Measurements from ENCODE around the gene MON1A. TPM values are rescaled to one million over a fixed set of nuclear protein-coding genes. Genes with fewer than 3 reads are reported as not detected.

MON1A gene
- total and polyA plus RNA-seq, 2 of the 8 experiments (the other 6 are each of a cell fraction or from before 2014, with no cell fraction given), result 10.3 to 14.1 TPM

GRCh38 chr3:49883998-49884397 lies 45.6 kb downstream of the MON1A start:
- WGBS, 2 experiments (ENCODE audit: extremely low coverage in 1 of 2, insufficient coverage in 1 of 2, insufficient read length in 1 of 2, insufficient replicate concordance in 2 of 2, low coverage in 1 of 2, low lambda C conversion rate in 2 of 2, missing lambda C conversion rate in 1 of 2), result 84% methylated on average over 4 of the region's 4 CpGs; no CpG with 5 or more reads in 1 of the 2 experiments
- no peak overlapping the region for H3K4me3 ChIP-seq (ENCODE audit: extremely low read depth in 1 of 4, insufficient read depth in 2 of 4, low read depth in 3 of 4, low read length in 4 of 4)
- H2BK12ac ChIP-seq (ENCODE audit: low read depth, low read length), result no peak overlapping the region
- ChIA-PET POLR2A (ENCODE audit: partially characterized antibody) (interaction anchor here (0.7 to 16.1 kb wide), 7 partner anchors 8 to 29 kb away, joined by 3 to 149 read pairs (median 4); partner anchors contain the start of genes CAMKV, MST1R and TRAIP), CTCF (ENCODE audit: partially characterized antibody) (interaction anchor here (1.5 to 10.1 kb wide), 6 partner anchors 12 to 43 kb away, joined by 4 to 89 read pairs (median 15); partner anchors contain the start of gene CAMKV)
- TF ChIP-seq TEAD4 (IDR thresholded peaks at IDR 0.05; ENCODE audit: low read depth, low read length) (no peak), POLR2A (IDR thresholded peaks at IDR 0.05; ENCODE audit: control extremely low read depth in 1 of 2, low read depth in 2 of 2, low read length in 2 of 2) (no peak), SUZ12 (IDR thresholded peaks at IDR 0.05; ENCODE audit: low read length) (no peak)
- no peak overlapping the region for H2AK5ac ChIP-seq (ENCODE audit: low read depth, low read length)
- no peak overlapping the region for H3K23ac ChIP-seq (ENCODE audit: insufficient read length)
- H3K36me3 ChIP-seq (ENCODE audit: control insufficient read depth in 2 of 4, insufficient read depth in 4 of 4, low read length in 3 of 4), result no peaks in the 10 kb centered on the region
- H3K27ac ChIP-seq (ENCODE audit: low read depth, low read length), result no peak overlapping the region
- no peak overlapping the region for H2BK120ac ChIP-seq (replicated peaks; ENCODE audit: low read depth, low read length)
- no peak overlapping the region for H3K4me2 ChIP-seq (ENCODE audit: insufficient read depth in 1 of 2, low read depth in 2 of 2, low read length in 2 of 2)
- no peaks in the 10 kb centered on the region for H4K20me1 ChIP-seq (replicated peaks in 1 of 2; ENCODE audit: control insufficient read depth in 1 of 2, insufficient read depth in 2 of 2, low read length in 2 of 2)
- no peak overlapping the region for H3K14ac ChIP-seq (ENCODE audit: insufficient read length)
- H2BK15ac ChIP-seq (ENCODE audit: low read length), result no peak overlapping the region
- no peak overlapping the region for H3K18ac ChIP-seq (ENCODE audit: extremely low read depth, low read length)
- no peak overlapping the region for H4K5ac ChIP-seq (ENCODE audit: insufficient read length, low read depth, low read length)
- H4K8ac ChIP-seq (ENCODE audit: extremely low read depth, insufficient read depth, low read length), result no peak overlapping the region
- H3K79me1 ChIP-seq (ENCODE audit: low read depth, low read length), result no peaks in the 10 kb centered on the region
- H3K9ac ChIP-seq (replicated peaks in 1 of 4; ENCODE audit: extremely low read depth in 1 of 4, low read depth in 3 of 4, low read length in 3 of 4), result no peak overlapping the region
- H2BK5ac ChIP-seq (ENCODE audit: low read depth, low read length), result no peak overlapping the region
- H3K56ac ChIP-seq (replicated peaks; ENCODE audit: insufficient read length, low read depth, low read length), result no peak overlapping the region
- no peaks in the 10 kb centered on the region for H3K9me3 ChIP-seq (ENCODE audit: insufficient read depth in 2 of 2, low read depth in 1 of 2, low read length in 1 of 2)
- no peak overlapping the region for H4K91ac ChIP-seq (replicated peaks; ENCODE audit: insufficient read length, low read length)
- no peak for FAIRE-seq
- H3K4me1 ChIP-seq (replicated peaks in 1 of 4; ENCODE audit: control insufficient read depth in 3 of 4, insufficient read depth in 4 of 4, low read length in 3 of 4), result peaks cover 10 to 22% (median 17%) of the 10 kb centered on the region in 4 experiments
- no peaks in the 10 kb centered on the region for H3K79me2 ChIP-seq (ENCODE audit: control insufficient read depth in 1 of 2, insufficient read depth in 2 of 2, low read length in 2 of 2)
- no peak for DNase-seq (ENCODE audit: low read depth in 1 of 2, low spot score in 2 of 2)
- no peaks in the 10 kb centered on the region for H3K23me2 ChIP-seq (ENCODE audit: low read depth, low read length)
- H3K4ac ChIP-seq (replicated peaks; ENCODE audit: insufficient read length, low read depth, low read length), result no peak overlapping the region
- no peak overlapping the region for H2AFZ ChIP-seq (ENCODE audit: low read length)
- no peaks in the 10 kb centered on the region for H3K27me3 ChIP-seq (replicated peaks in 1 of 4; ENCODE audit: control insufficient read depth in 3 of 4, extremely low read depth in 1 of 4, insufficient read depth in 3 of 4, low read length in 3 of 4)
- no peak overlapping the region for H2BK20ac ChIP-seq (ENCODE audit: low read length)
